HEK293 (cell line): ENCODE measurements around the gene ARHGAP27.

Experiments
- CTCF ChIA-PET: fragments of 350-600 bp; formaldehyde crosslinking; extraction: SDS; loops from one replicate; lab custom pipeline; 2021; ENCODE audit warnings: antibody characterized with exemption; lab: Yijun Ruan, JAX
- POLR2A ChIA-PET: fragments of 300-600 bp; formaldehyde crosslinking; extraction: SDS; loops from one replicate; lab custom pipeline; 2020; ENCODE audit warnings: antibody characterized with exemption, inconsistent platforms; lab: Yijun Ruan, JAX
- H3K27ac ChIP-seq: fragments of 200-500 bp; sonication (Bioruptor generic); 2 replicates; pipeline ENCODE4 v1.5.1; 2014; ENCODE audit warnings: low read depth, low read length, control low read depth, inconsistent platforms; ENCODE audit errors: extremely low read depth
- H3K36me3 ChIP-seq, 2 experiments: fragments of 200-500 bp in 1 of 2; sonication (Bioruptor generic) in 1 of 2; 1 replicate in 1 of 2; 2 replicates in 1 of 2; pipeline ENCODE4 v1.5.1; 2014 to 2017; ENCODE audit warnings: inconsistent platforms in 2 of 2, low read length in 2 of 2; ENCODE audit not compliant: control insufficient read depth in 2 of 2, insufficient read depth in 1 of 2
- H3K4me1 ChIP-seq: fragments of 200-500 bp; sonication (Bioruptor generic); 2 replicates; pipeline ENCODE4 v1.5.1; 2014; ENCODE audit warnings: mild to moderate bottlenecking, low read length, inconsistent platforms; ENCODE audit not compliant: control insufficient read depth, insufficient read depth
- H3K4me3 ChIP-seq: 2 replicates; pipeline ENCODE4 v1.5.1; 2011; ENCODE audit warnings: low read depth, mild to moderate bottlenecking, control low read depth, low read length, moderate library complexity
- H3K9me3 ChIP-seq: fragments of 200-500 bp; sonication (Bioruptor generic); 2 replicates; pipeline ENCODE4 v1.5.1; 2014; ENCODE audit warnings: low read depth, low read length, inconsistent platforms; ENCODE audit not compliant: control insufficient read depth, insufficient read depth
- BCL11B ChIP-seq: fragments of 450-650 bp; formaldehyde crosslinking; IDR thresholded peaks from 2 replicates; pipeline ENCODE4 v1.5.1; 2016; ENCODE audit warnings: low read depth, missing biosample characterization, missing genetic modification characterization
- EGR2 ChIP-seq: fragments of 450-650 bp; formaldehyde crosslinking; IDR thresholded peaks from 2 replicates; pipeline ENCODE4 v1.5.1; 2016; ENCODE audit warnings: low read depth, missing biosample characterization, missing genetic modification characterization
- GLI2 ChIP-seq: fragments of 450-650 bp; formaldehyde crosslinking; IDR thresholded peaks from 2 replicates; pipeline ENCODE4; 2017; ENCODE audit warnings: missing biosample characterization, missing genetic modification characterization, low read depth, borderline replicate concordance
- MEIS1 ChIP-seq: sonication (generic); formaldehyde crosslinking; IDR thresholded peaks from 2 replicates; pipeline ENCODE4 v1.8.1; 2022; ENCODE audit warnings: missing genetic modification reagents, mild to moderate bottlenecking, borderline replicate concordance
- PATZ1 ChIP-seq: fragments of 450-650 bp; formaldehyde crosslinking; IDR thresholded peaks from 2 replicates; pipeline ENCODE4 v1.5.1; 2016; ENCODE audit warnings: missing biosample characterization, missing genetic modification characterization
- ZEB2 ChIP-seq: fragments of 450-650 bp; formaldehyde crosslinking; IDR thresholded peaks from 2 replicates; pipeline ENCODE4 v1.5.1; 2016; ENCODE audit warnings: missing biosample characterization, missing genetic modification characterization
- ZFHX2 ChIP-seq: fragments of 450-650 bp; formaldehyde crosslinking; conservative IDR thresholded peaks from 2 replicates; pipeline ENCODE4 v1.5.1; 2016; ENCODE audit warnings: missing biosample characterization, missing genetic modification characterization
- ZIC2 ChIP-seq: fragments of 450-650 bp; formaldehyde crosslinking; IDR thresholded peaks from 2 replicates; pipeline ENCODE4 v1.5.1; 2016; ENCODE audit warnings: missing biosample characterization, missing genetic modification characterization
- ZNF112 ChIP-seq: fragments of 450-650 bp; formaldehyde crosslinking; IDR thresholded peaks from 2 replicates; pipeline ENCODE4 v1.5.0; 2017; ENCODE audit warnings: missing biosample characterization, missing genetic modification characterization
- ZNF121 ChIP-seq: fragments of 450-650 bp; formaldehyde crosslinking; IDR thresholded peaks from 2 replicates; pipeline ENCODE4 v1.5.1; 2016; ENCODE audit warnings: missing biosample characterization, missing genetic modification characterization
- ZNF132 ChIP-seq: fragments of 450-650 bp; formaldehyde crosslinking; IDR thresholded peaks from 2 replicates; pipeline ENCODE4 v1.5.1; 2017; ENCODE audit warnings: missing biosample characterization, missing genetic modification characterization, borderline replicate concordance
- ZNF146 ChIP-seq: fragments of 450-650 bp; formaldehyde crosslinking; IDR thresholded peaks from 2 replicates; pipeline ENCODE4 v1.5.1; 2016; ENCODE audit warnings: missing biosample characterization, missing genetic modification characterization
- ZNF221 ChIP-seq: fragments of 450-650 bp; formaldehyde crosslinking; IDR thresholded peaks from 2 replicates; pipeline ENCODE4 v1.5.1; 2017; ENCODE audit warnings: missing biosample characterization, missing genetic modification characterization, borderline replicate concordance
- ZNF23 ChIP-seq: fragments of 450-650 bp; formaldehyde crosslinking; IDR thresholded peaks from 2 replicates; pipeline ENCODE4 v1.5.1; 2016; ENCODE audit warnings: missing biosample characterization, missing genetic modification characterization, borderline replicate concordance
- ZNF239 ChIP-seq: fragments of 450-650 bp; formaldehyde crosslinking; IDR thresholded peaks from 2 replicates; pipeline ENCODE4 v1.5.1; 2016; ENCODE audit warnings: missing biosample characterization, missing genetic modification characterization
- ZNF24 ChIP-seq: fragments of 450-650 bp; formaldehyde crosslinking; IDR thresholded peaks from 2 replicates; pipeline ENCODE4 v1.5.1; 2016; ENCODE audit warnings: missing biosample characterization, missing genetic modification characterization
- ZNF324 ChIP-seq: fragments of 450-650 bp; formaldehyde crosslinking; IDR thresholded peaks from 2 replicates; pipeline ENCODE4 v1.5.1; 2016; ENCODE audit warnings: missing biosample characterization, missing genetic modification characterization
- ZNF350 ChIP-seq: fragments of 450-650 bp; formaldehyde crosslinking; IDR thresholded peaks from 2 replicates; pipeline ENCODE4 v1.5.0; 2017; ENCODE audit warnings: missing biosample characterization, mild to moderate bottlenecking, missing genetic modification characterization
- ZNF366 ChIP-seq: fragments of 450-650 bp; formaldehyde crosslinking; conservative IDR thresholded peaks from 2 replicates; pipeline ENCODE4 v1.5.1; 2016; ENCODE audit warnings: missing biosample characterization, missing genetic modification characterization
- ZNF37A ChIP-seq: fragments of 450-650 bp; IDR thresholded peaks from 2 replicates; pipeline ENCODE4 v1.5.1; 2018; ENCODE audit warnings: missing biosample characterization, missing genetic modification characterization
- ZNF48 ChIP-seq: fragments of 450-650 bp; formaldehyde crosslinking; IDR thresholded peaks from 2 replicates; pipeline ENCODE4 v1.5.1; 2016; ENCODE audit warnings: missing biosample characterization, missing genetic modification characterization
- ZNF544 ChIP-seq: fragments of 450-650 bp; formaldehyde crosslinking; IDR thresholded peaks from 2 replicates; pipeline ENCODE4 v1.5.0; 2017; ENCODE audit warnings: missing biosample characterization, missing genetic modification characterization
- ZNF600 ChIP-seq: fragments of 450-650 bp; formaldehyde crosslinking; IDR thresholded peaks from 2 replicates; pipeline ENCODE4 v1.5.1; 2016; ENCODE audit warnings: missing biosample characterization, missing genetic modification characterization
- ZNF624 ChIP-seq: fragments of 450-650 bp; formaldehyde crosslinking; IDR thresholded peaks from 2 replicates; pipeline ENCODE4 v1.5.1; 2017; ENCODE audit warnings: missing biosample characterization, missing genetic modification characterization
- ZNF830 ChIP-seq: fragments of 450-650 bp; IDR thresholded peaks from 2 replicates; pipeline ENCODE4 v1.5.0; 2018; ENCODE audit warnings: missing biosample characterization, missing genetic modification characterization, low read depth, mild to moderate bottlenecking, moderate library complexity
- ZXDB ChIP-seq: fragments of 450-650 bp; formaldehyde crosslinking; IDR thresholded peaks from 2 replicates; pipeline ENCODE4 v1.5.1; 2016; ENCODE audit warnings: missing biosample characterization, missing genetic modification characterization
- TF ChIP-seq, protein P1 (sequence below): fragments of 450-650 bp; formaldehyde crosslinking; IDR thresholded peaks from 2 replicates; pipeline ENCODE4 v1.5.1; 2017; ENCODE audit warnings: missing biosample characterization, missing genetic modification characterization

ARHGAP27 gene

DNA sequence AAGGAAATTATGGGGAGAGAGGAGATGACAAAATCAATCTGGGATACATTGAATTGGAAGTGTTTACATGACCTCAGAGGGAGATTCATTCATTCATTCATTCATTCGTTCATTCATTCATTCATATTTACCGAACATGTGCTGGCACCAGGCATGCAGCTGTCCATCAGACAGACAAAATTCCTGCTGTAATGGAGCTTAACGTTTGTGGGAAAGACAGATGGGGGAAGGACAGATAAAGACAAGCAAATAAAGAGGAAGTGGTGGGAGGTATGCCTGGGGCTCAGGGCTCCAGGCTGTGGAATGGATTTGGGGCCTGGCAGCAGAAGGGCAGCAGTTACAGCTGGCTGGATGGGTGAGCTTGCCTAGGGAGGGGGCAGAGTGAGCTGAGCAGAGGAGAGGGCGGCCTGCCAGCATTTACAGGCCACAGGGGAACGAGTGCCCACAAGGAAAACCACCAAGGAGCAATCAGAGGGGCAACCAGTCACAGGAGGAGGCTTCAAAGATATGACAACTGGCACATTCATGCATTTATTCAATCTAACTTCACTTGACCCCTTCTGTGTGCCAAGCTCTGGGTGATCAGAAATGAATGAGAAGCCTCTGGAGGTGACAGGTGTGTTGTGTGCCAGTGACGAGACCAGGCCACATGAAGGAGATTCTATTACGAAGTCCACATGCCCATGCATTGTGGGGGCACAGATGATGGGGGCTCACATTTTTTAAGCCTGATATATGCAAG lies 48.5 kb downstream of the ARHGAP27 start:
- H3K36me3 ChIP-seq, result no peaks in the 10 kb centered on the region
- CTCF ChIA-PET, result interaction anchor here (0.5 to 20.6 kb wide), 35 partner anchors 9 to 556 kb away, joined by 3 to 357 read pairs (median 5); partner anchors contain the start of genes ACBD4 and MAP3K14
- no peaks in the 10 kb centered on the region for H3K9me3 ChIP-seq
- POLR2A ChIA-PET, result interaction anchor here (0.6 to 1.9 kb wide), 4 partner anchors 68 to 166 kb away, joined by 3 to 9 read pairs (median 4); partner anchors contain the start of gene MAP3K14
- H3K4me3 ChIP-seq, result no peak overlapping the region
- TF ChIP-seq, protein P1, sequence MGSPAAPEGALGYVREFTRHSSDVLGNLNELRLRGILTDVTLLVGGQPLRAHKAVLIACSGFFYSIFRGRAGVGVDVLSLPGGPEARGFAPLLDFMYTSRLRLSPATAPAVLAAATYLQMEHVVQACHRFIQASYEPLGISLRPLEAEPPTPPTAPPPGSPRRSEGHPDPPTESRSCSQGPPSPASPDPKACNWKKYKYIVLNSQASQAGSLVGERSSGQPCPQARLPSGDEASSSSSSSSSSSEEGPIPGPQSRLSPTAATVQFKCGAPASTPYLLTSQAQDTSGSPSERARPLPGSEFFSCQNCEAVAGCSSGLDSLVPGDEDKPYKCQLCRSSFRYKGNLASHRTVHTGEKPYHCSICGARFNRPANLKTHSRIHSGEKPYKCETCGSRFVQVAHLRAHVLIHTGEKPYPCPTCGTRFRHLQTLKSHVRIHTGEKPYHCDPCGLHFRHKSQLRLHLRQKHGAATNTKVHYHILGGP (tag by site-specific recombination), result no peak
- TF ChIP-seq ZFHX2 (tag by site-specific recombination) (peak; percentile 71), ZNF121 (tag by site-specific recombination) (no peak), ZNF239 (tag by site-specific recombination) (no peak), ZNF24 (tag by site-specific recombination) (peak; percentile 98), ZNF624 (tag by site-specific recombination) (no peak), ZNF366 (peak; percentile 35; the same call in 1 of the 2 replicates), ZEB2 (tag by site-specific recombination) (no peak), ZNF221 (no peak), EGR2 (tag by site-specific recombination) (peak; percentile 74), GLI2 (tag by site-specific recombination) (no peak), PATZ1 (tag by site-specific recombination) (0 out of 2 replicates have a peak, but pooled peaks have one; percentile 11), ZNF830 (tag by site-specific recombination) (no peak), ZNF350 (tag by site-specific recombination) (no peak), ZNF324 (tag by site-specific recombination) (no peak), ZNF37A (tag by site-specific recombination) (no peak), MEIS1 (CRISPR knock-in tag) (no peak), ZNF600 (tag by site-specific recombination) (0 out of 2 replicates have a peak, but pooled peaks have one; percentile 13), ZNF112 (tag by site-specific recombination) (no peak), BCL11B (tag by site-specific recombination) (no peak)
- TF ChIP-seq, all 188 proteins: peak for 6
- H3K4me1 ChIP-seq, result no peaks in the 10 kb centered on the region
- no peak overlapping the region for H3K27ac ChIP-seq

- TF ChIP-seq EGR2 (tag by site-specific recombination) (no peak), ZNF146 (tag by site-specific recombination) (no peak), ZNF23 (no peak), ZNF132 (tag by site-specific recombination) (no peak), ZXDB (tag by site-specific recombination) (no peak), ZIC2 (tag by site-specific recombination) (no peak), ZNF48 (tag by site-specific recombination) (no peak), ZNF544 (no peak)
- Histone ChIP-seq H3K4me1 (no peaks in the 10 kb centered on the region), H3K27ac (no peak overlapping the region), H3K36me3 (no peaks in the 10 kb centered on the region), H3K9me3 (no peaks in the 10 kb centered on the region), H3K4me3 (no peak overlapping the region)
- CTCF ChIA-PET, result interaction anchor here (1.0 to 20.6 kb wide), 10 partner anchors 10 to 234 kb away, joined by 4 to 357 read pairs (median 10); no protein-coding TSS in a partner anchor
- POLR2A ChIA-PET, result interaction anchor here (1.0 to 1.7 kb wide), 3 partner anchors 38 to 234 kb away, joined by 4 to 7 read pairs (median 4); partner anchors contain the start of genes HEXIM1 and MAP3K14
Observed at GRCh38 chr17:45383003-45383402, 49.7 kb downstream of the ARHGAP27 start.
